Measurements from ENCODE around the gene WTAP. TPM values are rescaled to one million over a fixed set of nuclear protein-coding genes. Genes with fewer than 3 reads are reported as not detected.

Gene WTAP
- total RNA-seq, 4 donors from 2014 or later = 32.6 to 119 (median 88.1) TPM

- Histone ChIP-seq H3K4me3 (no peak overlapping the region), H3K36me3 (no peaks in the 10 kb centered on the region), H3K27me3 (no peaks in the 10 kb centered on the region), H3K27ac (peak overlapping the region in 3 of 4 donors; percentile 74 to 78 (median 75)), H3K4me1 (peaks cover 15 to 33% (median 20%) of the 10 kb centered on the region in 4 donors), H3K9me3 (no peaks in the 10 kb centered on the region)
- no peak for DNase-seq
- WGBS, 2 donors (ENCODE audit: low coverage in 1 of 2) = 78 to 82% methylated on average over 6 to 7 of the region's 7 CpGs
- TF ChIP-seq, protein P1, sequence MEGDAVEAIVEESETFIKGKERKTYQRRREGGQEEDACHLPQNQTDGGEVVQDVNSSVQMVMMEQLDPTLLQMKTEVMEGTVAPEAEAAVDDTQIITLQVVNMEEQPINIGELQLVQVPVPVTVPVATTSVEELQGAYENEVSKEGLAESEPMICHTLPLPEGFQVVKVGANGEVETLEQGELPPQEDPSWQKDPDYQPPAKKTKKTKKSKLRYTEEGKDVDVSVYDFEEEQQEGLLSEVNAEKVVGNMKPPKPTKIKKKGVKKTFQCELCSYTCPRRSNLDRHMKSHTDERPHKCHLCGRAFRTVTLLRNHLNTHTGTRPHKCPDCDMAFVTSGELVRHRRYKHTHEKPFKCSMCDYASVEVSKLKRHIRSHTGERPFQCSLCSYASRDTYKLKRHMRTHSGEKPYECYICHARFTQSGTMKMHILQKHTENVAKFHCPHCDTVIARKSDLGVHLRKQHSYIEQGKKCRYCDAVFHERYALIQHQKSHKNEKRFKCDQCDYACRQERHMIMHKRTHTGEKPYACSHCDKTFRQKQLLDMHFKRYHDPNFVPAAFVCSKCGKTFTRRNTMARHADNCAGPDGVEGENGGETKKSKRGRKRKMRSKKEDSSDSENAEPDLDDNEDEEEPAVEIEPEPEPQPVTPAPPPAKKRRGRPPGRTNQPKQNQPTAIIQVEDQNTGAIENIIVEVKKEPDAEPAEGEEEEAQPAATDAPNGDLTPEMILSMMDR (IDR thresholded peaks at IDR 0.05) = no peak
- intact Hi-C loops (cut with DNase I; ENCODE audit: low total_unique reads) (no loop called here), in situ Hi-C loops (cut with MboI; ENCODE audit: low pct_ligation_motif_present in 1 of 4, low pct_unique_long_range_greater_than_20kb in 1 of 4, low sequenced_read_pairs in 3 of 4) (no loop called here)
These were observed 13.3 kb upstream of the WTAP start for GRCh38 chr6:159713984-159714383.

DNA sequence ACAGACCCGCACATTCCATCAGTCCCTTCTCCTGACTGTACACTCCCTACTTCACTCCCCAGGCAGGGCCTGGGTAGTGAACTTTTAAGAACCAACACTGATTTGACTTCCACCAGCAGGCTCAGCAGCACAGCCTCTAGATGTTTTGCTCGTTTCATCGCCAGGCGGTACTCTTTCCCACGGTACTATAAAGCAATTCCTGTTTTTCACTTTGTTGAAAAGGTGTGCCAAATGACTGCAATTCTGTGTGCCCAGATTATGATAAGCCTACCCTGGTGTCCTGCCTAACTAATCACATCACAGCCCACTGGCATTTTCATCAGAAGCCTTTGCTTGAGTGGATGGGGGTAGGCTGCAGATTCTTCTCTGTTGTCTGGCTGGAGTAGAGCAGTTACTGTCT lies 12.9 kb upstream of the WTAP start:
- intact Hi-C loops (cut with DNase I; ENCODE audit: low total_unique reads) = no loop called here
- Histone ChIP-seq H3K9me3 (no peaks in the 10 kb centered on the region), H3K36me3 (no peaks in the 10 kb centered on the region), H3K27me3 (no peaks in the 10 kb centered on the region), H3K27ac (peak overlapping the region; percentile 74 to 78 (median 76)), H3K4me1 (peaks cover 15 to 33% (median 20%) of the 10 kb centered on the region in 4 donors), H3K4me3 (no peak overlapping the region)
- TF ChIP-seq, protein P1 (IDR thresholded peaks at IDR 0.05) = no peak
- no peak for TF ChIP-seq EP300 (IDR thresholded peaks at IDR 0.05; ENCODE audit: low read depth)
- no peak for TF ChIP-seq POLR2AphosphoS5 (IDR thresholded peaks at IDR 0.05)
- TF ChIP-seq POLR2A (IDR thresholded peaks at IDR 0.05) = no peak
- 37 to 63% methylated on average over 5 of the region's 5 CpGs for WGBS, 2 donors (ENCODE audit: low coverage in 1 of 2)
- in situ Hi-C loops (cut with MboI; ENCODE audit: low pct_ligation_motif_present in 1 of 4, low pct_unique_long_range_greater_than_20kb in 1 of 4, low sequenced_read_pairs in 3 of 4) = no loop called here
- DNase-seq = no peak

- intact Hi-C loops (cut with DNase I; ENCODE audit: low total_unique reads) (no loop called here), in situ Hi-C loops (cut with MboI; ENCODE audit: low pct_ligation_motif_present in 1 of 4, low pct_unique_long_range_greater_than_20kb in 1 of 4, low sequenced_read_pairs in 3 of 4) (no loop called here)
- Histone ChIP-seq H3K36me3 (no peaks in the 10 kb centered on the region), H3K27ac (peak overlapping the region; percentile 74 to 78 (median 76)), H3K27me3 (no peaks in the 10 kb centered on the region), H3K9me3 (no peaks in the 10 kb centered on the region), H3K4me3 (no peak overlapping the region), H3K4me1 (peaks cover 15 to 33% (median 20%) of the 10 kb centered on the region in 4 donors)
- no peak for DNase-seq
- TF ChIP-seq EP300 (IDR thresholded peaks at IDR 0.05; ENCODE audit: low read depth) (no peak), POLR2A (IDR thresholded peaks at IDR 0.05) (no peak), POLR2AphosphoS5 (IDR thresholded peaks at IDR 0.05) (no peak)
- TF ChIP-seq, protein P1 (IDR thresholded peaks at IDR 0.05) = no peak
- WGBS, 2 donors (ENCODE audit: low coverage in 1 of 2) = 69 to 73% methylated on average over 3 of the region's 3 CpGs
These were observed 12.1 kb upstream of the WTAP start for GRCh38 chr6:159715166-159715565.

DNA sequence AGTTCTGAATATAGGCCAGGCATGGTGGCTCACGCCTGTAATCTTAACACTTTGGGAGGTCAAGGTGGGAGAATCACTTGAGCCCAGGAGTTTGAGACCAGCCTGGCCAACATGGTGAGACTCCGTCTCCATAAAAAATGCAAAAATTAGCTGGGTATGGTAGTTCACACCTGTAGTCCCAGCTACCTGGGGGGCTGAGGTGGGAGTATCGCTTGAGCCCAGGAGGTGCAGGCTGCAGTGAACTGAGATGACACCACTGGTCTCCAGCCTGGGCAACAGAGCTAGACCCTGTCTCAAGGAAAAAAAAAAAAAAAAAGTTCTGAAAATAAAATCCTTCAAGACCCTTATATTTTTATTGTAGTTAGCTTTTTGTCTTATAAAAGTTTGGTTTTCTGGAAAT lies 11.7 kb upstream of the WTAP start:
- H3K27ac ChIP-seq = peak overlapping the region; percentile 74 to 78 (median 76)
- DNase-seq = no peak
- H3K9me3 ChIP-seq = no peaks in the 10 kb centered on the region
- H3K27me3 ChIP-seq = no peaks in the 10 kb centered on the region
- TF ChIP-seq, protein P1 (IDR thresholded peaks at IDR 0.05) = no peak
- TF ChIP-seq POLR2A (IDR thresholded peaks at IDR 0.05) (no peak), EP300 (IDR thresholded peaks at IDR 0.05; ENCODE audit: low read depth) (no peak), POLR2AphosphoS5 (IDR thresholded peaks at IDR 0.05) (no peak)
- no peaks in the 10 kb centered on the region for H3K36me3 ChIP-seq
- WGBS, 2 donors (ENCODE audit: low coverage in 1 of 2) = 92 to 94% methylated on average over 3 of the region's 3 CpGs
- in situ Hi-C loops (cut with MboI; ENCODE audit: low pct_ligation_motif_present in 1 of 4, low pct_unique_long_range_greater_than_20kb in 1 of 4, low sequenced_read_pairs in 3 of 4) = no loop called here
- no peak overlapping the region for H3K4me3 ChIP-seq
- intact Hi-C loops (cut with DNase I; ENCODE audit: low total_unique reads) = no loop called here
- H3K4me1 ChIP-seq = peaks cover 15 to 33% (median 20%) of the 10 kb centered on the region in 4 donors

Data from transverse colon (tissue), 4 donors.